ENCODE data around the gene CARMIL3. TPM values are rescaled to one million over a fixed set of nuclear protein-coding genes. Genes with fewer than 3 reads are reported as not detected.

Gene CARMIL3
- total RNA-seq, 1 donor from 2014 or later = 0.11 TPM

DNA sequence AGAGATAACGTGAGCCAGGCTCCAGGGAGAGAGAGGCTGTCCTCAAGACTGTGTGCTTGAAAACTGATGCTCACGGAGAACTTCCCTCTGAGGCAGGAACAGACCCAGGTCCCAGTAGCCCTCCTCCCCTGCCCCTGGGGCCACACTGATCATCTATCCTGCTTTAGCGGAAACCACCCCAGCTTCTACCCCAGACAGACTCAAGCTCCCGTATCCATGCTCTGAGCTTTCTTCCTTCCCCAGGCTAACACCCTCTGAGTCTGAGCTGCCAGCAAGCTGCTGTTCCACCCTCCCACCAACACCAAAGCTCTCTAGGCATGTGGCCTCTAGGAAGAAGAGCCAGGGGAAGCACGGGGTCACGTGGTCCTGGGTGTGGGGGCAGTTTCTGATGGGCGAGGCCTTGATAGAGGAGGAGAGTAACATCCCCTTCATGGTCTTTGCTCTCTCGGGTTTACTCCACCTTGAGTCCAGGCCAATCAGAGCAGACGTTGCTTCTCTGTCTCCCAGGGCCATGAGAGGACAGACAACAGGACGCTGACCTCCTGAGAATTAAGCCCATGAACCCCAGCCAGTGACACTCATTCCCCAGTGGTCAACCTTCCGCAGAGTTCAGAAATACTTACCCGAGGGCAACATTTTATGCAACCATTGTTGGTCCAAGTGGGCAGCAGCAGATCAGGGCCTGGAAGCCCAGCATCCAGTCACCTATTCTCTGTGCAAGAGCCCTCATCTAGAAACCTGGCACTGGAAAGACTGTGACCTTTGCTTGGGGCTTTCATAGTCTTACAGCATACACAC, 43.7 kb downstream of the CARMIL3 start:
- peak overlapping the region; percentile 94 for H3K27ac ChIP-seq (replicated peaks)
- H3K4me3 ChIP-seq = peak overlapping the region; percentile 95
- intact Hi-C loops (cut with micrococcal nuclease) = no loop called here
- peaks cover 26% of the 10 kb centered on the region for H3K4me1 ChIP-seq
- TF ChIP-seq CTCF (IDR thresholded peaks at IDR 0.05; ENCODE audit: borderline replicate concordance) = no peak
- H3K9me3 ChIP-seq (replicated peaks) = no peaks in the 10 kb centered on the region
- H3K27me3 ChIP-seq (ENCODE audit: low read depth) = no peaks in the 10 kb centered on the region
- peaks cover 3% of the 10 kb centered on the region for H3K36me3 ChIP-seq
- peak; percentile 43 for DNase-seq

GRCh38 chr14:24096545-24097181, 44.9 kb downstream of the CARMIL3 start:
- Histone ChIP-seq H3K27me3 (ENCODE audit: low read depth) (no peaks in the 10 kb centered on the region), H3K36me3 (peaks cover 3% of the 10 kb centered on the region), H3K4me3 (no peak overlapping the region), H3K27ac (replicated peaks) (no peak overlapping the region), H3K4me1 (peaks cover 26% of the 10 kb centered on the region), H3K9me3 (replicated peaks) (no peaks in the 10 kb centered on the region)
- no peak for DNase-seq
- intact Hi-C loops (cut with micrococcal nuclease) = no loop called here
- TF ChIP-seq CTCF (IDR thresholded peaks at IDR 0.05; ENCODE audit: borderline replicate concordance) = no peak

DNA sequence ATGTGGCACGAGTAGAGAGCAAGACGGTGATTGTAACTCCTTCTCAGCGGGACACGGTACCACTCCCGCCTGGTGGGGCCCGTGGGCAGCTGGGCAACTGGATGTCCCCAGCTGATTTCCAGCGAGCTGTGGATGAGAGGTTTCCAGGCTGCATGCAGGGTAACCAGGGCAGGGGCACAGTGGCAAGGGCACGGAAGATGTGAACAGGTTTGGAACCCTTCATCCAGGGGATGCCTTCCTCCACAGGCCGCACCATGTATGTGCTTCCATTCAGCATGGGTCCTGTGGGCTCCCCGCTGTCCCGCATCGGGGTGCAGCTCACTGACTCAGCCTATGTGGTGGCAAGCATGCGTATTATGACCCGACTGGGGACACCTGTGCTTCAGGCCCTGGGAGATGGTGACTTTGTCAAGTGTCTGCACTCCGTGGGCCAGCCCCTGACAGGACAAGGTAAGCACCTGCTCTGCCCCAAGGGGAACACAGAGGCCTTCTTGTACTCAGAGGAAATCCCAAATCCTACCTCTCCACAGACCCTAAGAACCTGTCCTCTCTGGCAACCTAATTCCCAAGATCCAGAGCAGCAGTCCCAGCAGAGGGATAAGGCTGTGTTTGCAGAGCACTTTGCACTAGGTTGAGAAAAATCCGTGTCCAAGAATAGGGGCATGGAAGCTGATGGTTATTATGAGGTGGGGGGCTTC, 46.6 kb downstream of the CARMIL3 start:
- H3K27ac ChIP-seq (replicated peaks) = no peak overlapping the region
- H3K9me3 ChIP-seq (replicated peaks) = no peaks in the 10 kb centered on the region
- no peak for TF ChIP-seq CTCF (IDR thresholded peaks at IDR 0.05; ENCODE audit: borderline replicate concordance)
- H3K27me3 ChIP-seq (ENCODE audit: low read depth) = no peaks in the 10 kb centered on the region
- no peak overlapping the region for H3K4me3 ChIP-seq
- peaks cover 24% of the 10 kb centered on the region for H3K4me1 ChIP-seq
- DNase-seq = no peak
- intact Hi-C loops (cut with micrococcal nuclease) = no loop called here
- H3K36me3 ChIP-seq = peaks cover 3% of the 10 kb centered on the region

GRCh38 chr14:24098927-24099813, 47.4 kb downstream of the CARMIL3 start:
- no peak overlapping the region for H3K4me3 ChIP-seq
- H3K27me3 ChIP-seq (ENCODE audit: low read depth) = no peaks in the 10 kb centered on the region
- no peak for DNase-seq
- no peak for TF ChIP-seq CTCF (IDR thresholded peaks at IDR 0.05; ENCODE audit: borderline replicate concordance)
- H3K36me3 ChIP-seq = peaks cover 3% of the 10 kb centered on the region
- intact Hi-C loops (cut with micrococcal nuclease) = no loop called here
- peaks cover 16% of the 10 kb centered on the region for H3K4me1 ChIP-seq
- no peaks in the 10 kb centered on the region for H3K9me3 ChIP-seq (replicated peaks)
- H3K27ac ChIP-seq (replicated peaks) = no peak overlapping the region

Measured in left ventricle myocardium inferior (tissue), 1 donor.